H9 (cell line): ENCODE data around the gene DOK6. TPM values are rescaled to one million over a fixed set of nuclear protein-coding genes. Genes with fewer than 3 reads are reported as not detected.
A peak's percentile ranks its signal among the peaks of the same experiment; 100 is the strongest.

Experiments used
- DNase-seq: peaks from one replicate; pipeline ENCODE4 v3.0.0-alpha.2; 2017
- H2AFZ ChIP-seq: one replicate; pipeline ENCODE4 v1.6.1; 2013; ENCODE audit warnings: mild to moderate bottlenecking, low read length, control low read depth, moderate library complexity
- H2AK5ac ChIP-seq: 2 replicates; pipeline ENCODE4 v1.6.1; 2013; ENCODE audit warnings: low read length, control low read depth, mixed read lengths; ENCODE audit not compliant: insufficient read length
- H2BK120ac ChIP-seq: one replicate; pipeline ENCODE4 v1.6.1; 2013; ENCODE audit warnings: low read depth, mild to moderate bottlenecking, low read length, control low read depth, inconsistent platforms; ENCODE audit not compliant: poor library complexity, severe bottlenecking
- H2BK12ac ChIP-seq: 2 replicates; pipeline ENCODE4 v1.6.1; 2013; ENCODE audit warnings: low read length, control low read depth, mixed read lengths, low read depth; ENCODE audit not compliant: insufficient read length
- H2BK15ac ChIP-seq: 2 replicates; pipeline ENCODE4 v1.6.1; 2013; ENCODE audit warnings: low read depth, low read length, control low read depth
- H2BK20ac ChIP-seq: one replicate; pipeline ENCODE4 v1.6.1; 2013; ENCODE audit warnings: low read depth, mild to moderate bottlenecking, low read length, control low read depth, inconsistent platforms; ENCODE audit not compliant: poor library complexity, severe bottlenecking
- H2BK5ac ChIP-seq: 2 replicates; pipeline ENCODE4 v1.6.1; 2013; ENCODE audit warnings: low read length, control low read depth, mixed read lengths; ENCODE audit not compliant: insufficient read length
- H3K14ac ChIP-seq: 2 replicates; pipeline ENCODE4 v1.6.1; 2013; ENCODE audit warnings: low read length, control low read depth; ENCODE audit not compliant: insufficient read depth
- H3K18ac ChIP-seq: 2 replicates; pipeline ENCODE4 v1.6.1; 2013; ENCODE audit warnings: low read depth, mild to moderate bottlenecking, mixed read lengths, low read length, control low read depth; ENCODE audit not compliant: insufficient read length
- H3K23ac ChIP-seq: 2 replicates; pipeline ENCODE4 v1.6.1; 2013; ENCODE audit warnings: low read length, control low read depth, mixed read lengths, low read depth; ENCODE audit not compliant: insufficient read length
- H3K23me2 ChIP-seq: 2 replicates; pipeline ENCODE4 v1.6.1; 2013; ENCODE audit warnings: low read depth, mild to moderate bottlenecking, mixed read lengths, low read length, control low read depth; ENCODE audit not compliant: insufficient read length, poor library complexity, severe bottlenecking
- H3K27ac ChIP-seq: 2 replicates; pipeline ENCODE4 v1.5.1; 2013; ENCODE audit warnings: low read length, control low read depth, mixed read lengths, low read depth; ENCODE audit not compliant: insufficient read length
- H3K27me3 ChIP-seq: 2 replicates; pipeline ENCODE4 v1.6.1; 2013; ENCODE audit warnings: low read length, control low read depth, inconsistent platforms; ENCODE audit not compliant: insufficient read depth
- H3K4ac ChIP-seq: 2 replicates; pipeline ENCODE4 v1.6.1; 2013; ENCODE audit warnings: low read depth, mild to moderate bottlenecking, control low read depth, inconsistent platforms, low read length, moderate library complexity
- H3K4me1 ChIP-seq: 2 replicates; pipeline ENCODE4 v1.6.1; 2013; ENCODE audit warnings: low read length, control low read depth, inconsistent platforms; ENCODE audit not compliant: insufficient read depth
- H3K4me2 ChIP-seq: 2 replicates; pipeline ENCODE4 v1.6.1; 2013; ENCODE audit warnings: low read length, control low read depth, mixed read lengths; ENCODE audit not compliant: insufficient read length, insufficient read depth
- H3K56ac ChIP-seq: 2 replicates; pipeline ENCODE4 v1.6.1; 2013; ENCODE audit warnings: low read depth, mild to moderate bottlenecking, mixed read lengths, low read length, control low read depth; ENCODE audit not compliant: insufficient read length
- H3K79me1 ChIP-seq: 2 replicates; pipeline ENCODE4 v1.6.1; 2013; ENCODE audit warnings: low read depth, mild to moderate bottlenecking, moderate library complexity, low read length, control low read depth, inconsistent platforms; ENCODE audit not compliant: insufficient read depth, poor library complexity, severe bottlenecking
- H3K79me2 ChIP-seq: 2 replicates; pipeline ENCODE4 v1.6.1; 2013; ENCODE audit warnings: low read length, control low read depth, inconsistent platforms; ENCODE audit not compliant: insufficient read depth
- H3K9ac ChIP-seq: 2 replicates; pipeline ENCODE4 v1.6.1; 2013; ENCODE audit warnings: low read length, control low read depth, mixed read lengths; ENCODE audit not compliant: insufficient read length; ENCODE audit errors: extremely low read depth
- H3K9me3 ChIP-seq: one replicate; pipeline ENCODE4 v1.6.1; 2013; ENCODE audit warnings: low read depth, low read length, inconsistent platforms; ENCODE audit not compliant: control insufficient read depth
- H3T11ph ChIP-seq: one replicate; pipeline ENCODE4 v1.6.1; 2013; ENCODE audit warnings: mild to moderate bottlenecking, low read length, control low read depth, inconsistent platforms
- H4K20me1 ChIP-seq: one replicate; pipeline ENCODE4 v1.6.1; 2013; ENCODE audit not compliant: control insufficient read depth, insufficient read length, insufficient read depth
- H4K5ac ChIP-seq: 2 replicates; pipeline ENCODE4 v1.6.1; 2013; ENCODE audit warnings: low read depth, mild to moderate bottlenecking, mixed read lengths, low read length, control low read depth; ENCODE audit not compliant: insufficient read length
- H4K8ac ChIP-seq: replicated peaks from 2 replicates; pipeline ENCODE4 v1.6.1; 2013; ENCODE audit warnings: low read length, control low read depth, mixed read lengths, low read depth; ENCODE audit not compliant: insufficient read length
- H4K91ac ChIP-seq: 2 replicates; pipeline ENCODE4 v1.6.1; 2013; ENCODE audit warnings: low read depth, mild to moderate bottlenecking, moderate library complexity, mixed read lengths, low read length, control low read depth; ENCODE audit not compliant: insufficient read length
- H3K27ac Mint-ChIP-seq, 3 experiments: 2 replicates in 2 of 3; 3 replicates in 1 of 3; pipeline ENCODE4 v1.8.0; 2020 to 2021; ENCODE audit warnings: mixed read lengths in 3 of 3, mild to moderate bottlenecking in 1 of 3, moderate library complexity in 1 of 3
- H3K27me3 Mint-ChIP-seq: 2 replicates; pipeline ENCODE4 v1.8.0; 2021; ENCODE audit warnings: low read depth, mild to moderate bottlenecking, moderate library complexity, mixed read lengths
- H3K36me3 Mint-ChIP-seq, 3 experiments: 2 replicates in 2 of 3; 3 replicates in 1 of 3; pipeline ENCODE4 v1.8.0; 2020 to 2021; ENCODE audit warnings: low read depth in 3 of 3, mixed read lengths in 3 of 3; ENCODE audit not compliant: insufficient read depth in 1 of 3
- H3K4me1 Mint-ChIP-seq, 2 experiments: 2 replicates each; pipeline ENCODE4 v1.8.0; 2020; ENCODE audit warnings: mixed read lengths in 2 of 2
- H3K4me3 Mint-ChIP-seq, 2 experiments: 2 replicates in 1 of 2; 3 replicates in 1 of 2; pipeline ENCODE4 v1.8.0; 2020 to 2021; ENCODE audit warnings: mild to moderate bottlenecking in 2 of 2, mixed read lengths in 2 of 2, moderate library complexity in 1 of 2
- H3K9me3 Mint-ChIP-seq, 2 experiments: 2 replicates in 1 of 2; 3 replicates in 1 of 2; pipeline ENCODE4 v1.8.0; 2020; ENCODE audit warnings: mild to moderate bottlenecking in 2 of 2, mixed read lengths in 2 of 2, moderate library complexity in 1 of 2
- CTCF ChIP-seq: fragments of 200-600 bp; sonication (generic); conservative IDR thresholded peaks from 3 replicates; pipeline ENCODE4 v1.8.0; 2021; ENCODE audit warnings: antibody characterized with exemption, mild to moderate bottlenecking
- WGBS: extraction: QIAGEN DNeasy Blood & Tissue Kit; methylation state at CpG from one replicate; pipeline ENCODE4 v1.1.7; 2013; ENCODE audit warnings: missing lambda C conversion rate, low lambda C conversion rate, mixed read lengths; ENCODE audit not compliant: insufficient read length; ENCODE audit errors: extremely low coverage; 5-methylcytosine and 5-hydroxymethylcytosine counted together
- total RNA-seq: library from RNA; stranded (reverse); gene quantifications from 2 replicates; pipeline ENCODE4 v1.2.1, GENCODE V29; 2021

The DOK6 gene
- total RNA-seq, 1 experiment from 2014 or later: 0.20 TPM

GRCh38 chr18:69616114-69616513 is 215.4 kb downstream of the DOK6 start:
- H3K27ac Mint-ChIP-seq: peak overlapping the region in 1 of 3 experiments; percentile 45; a peak in 1 of 7 replicates
- Histone ChIP-seq H3K23ac (no peak overlapping the region), H4K8ac (no peak overlapping the region), H3K14ac (no peak overlapping the region), H4K20me1 (no peaks in the 10 kb centered on the region), H3K79me2 (no peaks in the 10 kb centered on the region), H3K23me2 (no peaks in the 10 kb centered on the region), H3K4me2 (no peak overlapping the region), H2BK12ac (no peak overlapping the region), H3K9ac (no peak overlapping the region), H4K91ac (no peak overlapping the region), H3K27me3 (no peaks in the 10 kb centered on the region), H3K79me1 (no peaks in the 10 kb centered on the region), H3K27ac (no peak overlapping the region), H3T11ph (no peak overlapping the region), H2BK20ac (no peak overlapping the region), H3K56ac (no peak overlapping the region), H4K5ac (no peak overlapping the region), H3K4me1 (no peaks in the 10 kb centered on the region), H2AFZ (no peak overlapping the region), H2BK5ac (no peak overlapping the region), H3K18ac (no peak overlapping the region), H2BK120ac (no peak overlapping the region), H3K9me3 (no peaks in the 10 kb centered on the region), H3K4ac (no peak overlapping the region), H2BK15ac (no peak overlapping the region), H2AK5ac (no peak overlapping the region)
- no peak for TF ChIP-seq CTCF
- no peaks in the 10 kb centered on the region for H3K9me3 Mint-ChIP-seq
- no peaks in the 10 kb centered on the region for H3K4me1 Mint-ChIP-seq
- H3K27me3 Mint-ChIP-seq: no peaks in the 10 kb centered on the region
- no peak for DNase-seq
- WGBS: no CpG with 5 or more reads among the region's 4 CpGs
- H3K4me3 Mint-ChIP-seq: no peak overlapping the region
- H3K36me3 Mint-ChIP-seq: no peaks in the 10 kb centered on the region
